GM19328 (cell line): Measurements from ENCODE around the gene NFE2L3.
A peak's percentile ranks its signal among the peaks of the same experiment; 100 is the strongest.
"Not testable (repeated sequence)": the region's sequence is repeated elsewhere in the genome, so short reads cannot be mapped to it uniquely, and the experiment has no call there.

Source experiments
- ATAC-seq: cut with Tn5 transposase; IDR thresholded peaks from one replicate; pipeline ENCODE4 v1.9.1; 2021; ENCODE audit warnings: mild to moderate bottlenecking, moderate library complexity; ENCODE audit not compliant: unreplicated experiment

NFE2L3 gene

GRCh38 chr7:26151953-26152781 is at the start of gene NFE2L3:
NFE2L3 (plus strand) TSS chr7:26152198; CDS start chr7:26152499, 301 bp downstream.
- peak; percentile 69 for ATAC-seq

- ATAC-seq, result no peak
Measured at GRCh38 chr7:26103596-26103995, 48.4 kb upstream of the NFE2L3 start.

GRCh38 chr7:26105236-26105635 is 46.8 kb upstream of the NFE2L3 start:
- no peak for ATAC-seq

- ATAC-seq, result no peak
Measured at GRCh38 chr7:26105931-26106330, 46.1 kb upstream of the NFE2L3 start.

- ATAC-seq, result no peak
Measured at GRCh38 chr7:26112203-26112740, 39.7 kb upstream of the NFE2L3 start.

- no peak for ATAC-seq
Measured at GRCh38 chr7:26115650-26116049, 36.3 kb upstream of the NFE2L3 start.

- ATAC-seq, result no peak
Measured at GRCh38 chr7:26117142-26117807, 34.7 kb upstream of the NFE2L3 start.

- ATAC-seq, result no peak
Measured at GRCh38 chr7:26117970-26118369, 34.0 kb upstream of the NFE2L3 start.

GRCh38 chr7:26122745-26123144 is 29.3 kb upstream of the NFE2L3 start:
- ATAC-seq, result no peak

- ATAC-seq, result not testable (repeated sequence)
Measured at GRCh38 chr7:26124775-26125174, 27.2 kb upstream of the NFE2L3 start.

GRCh38 chr7:26127411-26127810 is 24.6 kb upstream of the NFE2L3 start:
- no peak for ATAC-seq

- no peak for ATAC-seq
Measured at GRCh38 chr7:26131056-26131589, 20.9 kb upstream of the NFE2L3 start.

- no peak for ATAC-seq
Measured at GRCh38 chr7:26135076-26135475, 16.9 kb upstream of the NFE2L3 start.

- no peak for ATAC-seq
Measured at GRCh38 chr7:26135551-26135950, 16.4 kb upstream of the NFE2L3 start.

GRCh38 chr7:26136831-26137230 is 15.2 kb upstream of the NFE2L3 start:
- no peak for ATAC-seq

GRCh38 chr7:26140380-26140779 is 11.6 kb upstream of the NFE2L3 start:
- no peak for ATAC-seq

- ATAC-seq, result no peak
Measured at GRCh38 chr7:26141077-26141476, 10.9 kb upstream of the NFE2L3 start.

- ATAC-seq, result no peak
Measured at GRCh38 chr7:26143298-26144048, 8.5 kb upstream of the NFE2L3 start.

- ATAC-seq, result no peak
Measured at GRCh38 chr7:26144184-26145080, 7.6 kb upstream of the NFE2L3 start.

- no peak for ATAC-seq
Measured at GRCh38 chr7:26145238-26145637, 6.8 kb upstream of the NFE2L3 start.
